HEK293 (cell line): ENCODE measurements around the gene HIBCH.

Experiments
- CTCF ChIA-PET: fragments of 350-600 bp; formaldehyde crosslinking; extraction: SDS; loops from one replicate; lab custom pipeline; 2021; ENCODE audit warnings: antibody characterized with exemption; lab: Yijun Ruan, JAX
- POLR2A ChIA-PET: fragments of 300-600 bp; formaldehyde crosslinking; extraction: SDS; loops from one replicate; lab custom pipeline; 2020; ENCODE audit warnings: antibody characterized with exemption, inconsistent platforms; lab: Yijun Ruan, JAX
- H3K27ac ChIP-seq: fragments of 200-500 bp; sonication (Bioruptor generic); 2 replicates; pipeline ENCODE4 v1.5.1; 2014; ENCODE audit warnings: low read depth, low read length, control low read depth, inconsistent platforms; ENCODE audit errors: extremely low read depth
- H3K36me3 ChIP-seq, 2 experiments: fragments of 200-500 bp in 1 of 2; sonication (Bioruptor generic) in 1 of 2; 1 replicate in 1 of 2; 2 replicates in 1 of 2; pipeline ENCODE4 v1.5.1; 2014 to 2017; ENCODE audit warnings: inconsistent platforms in 2 of 2, low read length in 2 of 2; ENCODE audit not compliant: control insufficient read depth in 2 of 2, insufficient read depth in 1 of 2
- H3K4me1 ChIP-seq: fragments of 200-500 bp; sonication (Bioruptor generic); 2 replicates; pipeline ENCODE4 v1.5.1; 2014; ENCODE audit warnings: mild to moderate bottlenecking, low read length, inconsistent platforms; ENCODE audit not compliant: control insufficient read depth, insufficient read depth
- H3K4me3 ChIP-seq: 2 replicates; pipeline ENCODE4 v1.5.1; 2011; ENCODE audit warnings: low read depth, mild to moderate bottlenecking, control low read depth, low read length, moderate library complexity
- H3K9me3 ChIP-seq: fragments of 200-500 bp; sonication (Bioruptor generic); 2 replicates; pipeline ENCODE4 v1.5.1; 2014; ENCODE audit warnings: low read depth, low read length, inconsistent platforms; ENCODE audit not compliant: control insufficient read depth, insufficient read depth
- ELK4 ChIP-seq: IDR thresholded peaks from 2 replicates; pipeline ENCODE4 v1.6.1; 2011; ENCODE audit warnings: mild to moderate bottlenecking, low read depth, low read length, borderline replicate concordance
- GLI4 ChIP-seq: fragments of 450-650 bp; formaldehyde crosslinking; IDR thresholded peaks from 2 replicates; pipeline ENCODE4 v1.5.1; 2016; ENCODE audit warnings: missing biosample characterization, missing genetic modification characterization
- KLF1 ChIP-seq: fragments of 450-650 bp; formaldehyde crosslinking; IDR thresholded peaks from 2 replicates; pipeline ENCODE4 v1.5.1; 2016; ENCODE audit warnings: missing biosample characterization, missing genetic modification characterization
- KLF10 ChIP-seq: fragments of 450-650 bp; IDR thresholded peaks from 2 replicates; pipeline ENCODE4 v1.5.1; 2018; ENCODE audit warnings: missing biosample characterization, mild to moderate bottlenecking, missing genetic modification characterization
- MEIS1 ChIP-seq: sonication (generic); formaldehyde crosslinking; IDR thresholded peaks from 2 replicates; pipeline ENCODE4 v1.8.1; 2022; ENCODE audit warnings: missing genetic modification reagents, mild to moderate bottlenecking, borderline replicate concordance
- PATZ1 ChIP-seq: fragments of 450-650 bp; formaldehyde crosslinking; IDR thresholded peaks from 2 replicates; pipeline ENCODE4 v1.5.1; 2016; ENCODE audit warnings: missing biosample characterization, missing genetic modification characterization
- PRDM1 ChIP-seq: fragments of 450-650 bp; formaldehyde crosslinking; IDR thresholded peaks from 2 replicates; pipeline ENCODE4; 2016; ENCODE audit warnings: missing biosample characterization, missing genetic modification characterization
- SALL2 ChIP-seq: fragments of 450-650 bp; formaldehyde crosslinking; IDR thresholded peaks from 2 replicates; pipeline ENCODE4 v1.5.0; 2017; ENCODE audit warnings: missing biosample characterization, mild to moderate bottlenecking, missing genetic modification characterization, borderline replicate concordance
- SP7 ChIP-seq: fragments of 450-650 bp; formaldehyde crosslinking; IDR thresholded peaks from 2 replicates; pipeline ENCODE4 v1.5.1; 2016; ENCODE audit warnings: missing biosample characterization, missing genetic modification characterization
- TSHZ1 ChIP-seq: fragments of 450-650 bp; formaldehyde crosslinking; IDR thresholded peaks from 2 replicates; pipeline ENCODE4 v1.5.1; 2016; ENCODE audit warnings: missing biosample characterization, missing genetic modification characterization, borderline replicate concordance
- YY1 ChIP-seq: fragments of 450-650 bp; formaldehyde crosslinking; IDR thresholded peaks from 2 replicates; pipeline ENCODE4 v1.5.1; 2018; ENCODE audit warnings: missing biosample characterization, missing genetic modification characterization
- ZBTB44 ChIP-seq: fragments of 450-650 bp; IDR thresholded peaks from 2 replicates; pipeline ENCODE4 v1.5.1; 2018; ENCODE audit warnings: missing biosample characterization, mild to moderate bottlenecking, missing genetic modification characterization
- ZBTB49 ChIP-seq: fragments of 450-650 bp; formaldehyde crosslinking; IDR thresholded peaks from 2 replicates; pipeline ENCODE4 v1.5.1; 2016; ENCODE audit warnings: missing biosample characterization, missing genetic modification characterization, low read depth
- ZFHX2 ChIP-seq: fragments of 450-650 bp; formaldehyde crosslinking; conservative IDR thresholded peaks from 2 replicates; pipeline ENCODE4 v1.5.1; 2016; ENCODE audit warnings: missing biosample characterization, missing genetic modification characterization
- ZIC2 ChIP-seq: fragments of 450-650 bp; formaldehyde crosslinking; IDR thresholded peaks from 2 replicates; pipeline ENCODE4 v1.5.1; 2016; ENCODE audit warnings: missing biosample characterization, missing genetic modification characterization
- ZNF157 ChIP-seq: fragments of 450-650 bp; formaldehyde crosslinking; IDR thresholded peaks from 2 replicates; pipeline ENCODE4 v1.5.1; 2016; ENCODE audit warnings: missing biosample characterization, missing genetic modification characterization
- ZNF302 ChIP-seq: fragments of 450-650 bp; formaldehyde crosslinking; IDR thresholded peaks from 2 replicates; pipeline ENCODE4 v1.5.1; 2016; ENCODE audit warnings: missing biosample characterization, missing genetic modification characterization, low read depth
- ZNF350 ChIP-seq: fragments of 450-650 bp; formaldehyde crosslinking; IDR thresholded peaks from 2 replicates; pipeline ENCODE4 v1.5.0; 2017; ENCODE audit warnings: missing biosample characterization, mild to moderate bottlenecking, missing genetic modification characterization
- ZNF362 ChIP-seq: fragments of 450-650 bp; formaldehyde crosslinking; IDR thresholded peaks from 2 replicates; pipeline ENCODE4 v1.5.1; 2016; ENCODE audit warnings: missing biosample characterization, missing genetic modification characterization
- ZNF580 ChIP-seq: fragments of 450-650 bp; formaldehyde crosslinking; IDR thresholded peaks from 2 replicates; pipeline ENCODE4 v1.5.1; 2016; ENCODE audit warnings: missing biosample characterization, missing genetic modification characterization
- ZNF747 ChIP-seq: fragments of 450-650 bp; formaldehyde crosslinking; IDR thresholded peaks from 2 replicates; pipeline ENCODE4 v1.5.1; 2016; ENCODE audit warnings: missing biosample characterization, missing genetic modification characterization

The HIBCH gene

GRCh38 chr2:190361572-190361971 lies 41.9 kb upstream of the HIBCH start:
- H3K36me3 ChIP-seq: peaks cover 0 to 16% of the 10 kb centered on the region in 2 experiments; a peak in 2 of 3 replicates
- H3K9me3 ChIP-seq: no peaks in the 10 kb centered on the region
- H3K4me3 ChIP-seq: no peak overlapping the region
- no peaks in the 10 kb centered on the region for H3K4me1 ChIP-seq
- POLR2A ChIA-PET: no interaction called here
- CTCF ChIA-PET: interaction anchor here (0.7 to 1.7 kb wide), 3 partner anchors 42 to 273 kb away, joined by 3 to 7 read pairs (median 3); partner anchors contain the start of gene HIBCH
- no peak overlapping the region for H3K27ac ChIP-seq
- TF ChIP-seq ELK4: no peak
- TF ChIP-seq ZNF362 (tag by site-specific recombination): no peak
- TF ChIP-seq ZNF157 (tag by site-specific recombination): no peak
- no peak for TF ChIP-seq ZNF302
- no peak for TF ChIP-seq ZNF580
- TF ChIP-seq PATZ1 (tag by site-specific recombination): no peak
- no peak for TF ChIP-seq YY1 (tag by site-specific recombination)
- TF ChIP-seq ZBTB49 (tag by site-specific recombination): no peak
- TF ChIP-seq, all 188 proteins: peak for 0

- H3K27ac ChIP-seq: no peak overlapping the region
- no peak for TF ChIP-seq ZIC2 (tag by site-specific recombination)
- no peak for TF ChIP-seq TSHZ1 (tag by site-specific recombination)
- TF ChIP-seq GLI4 (tag by site-specific recombination): no peak
- no peak for TF ChIP-seq KLF10
- TF ChIP-seq ZFHX2 (tag by site-specific recombination): no peak
- no peak for TF ChIP-seq ZNF747 (tag by site-specific recombination)
- no peak for TF ChIP-seq SP7 (tag by site-specific recombination)
- TF ChIP-seq ZBTB44 (tag by site-specific recombination): no peak
- no peak for TF ChIP-seq SALL2 (tag by site-specific recombination)
- no peak for TF ChIP-seq ZNF302
- TF ChIP-seq KLF1 (tag by site-specific recombination): no peak
- no peak for TF ChIP-seq PRDM1 (tag by site-specific recombination)
- TF ChIP-seq ZNF350 (tag by site-specific recombination): no peak
- TF ChIP-seq MEIS1 (CRISPR knock-in tag): no peak
- TF ChIP-seq, all 188 proteins: peak for 0
- H3K36me3 ChIP-seq: peaks cover 0 to 11% of the 10 kb centered on the region in 2 experiments; a peak in 2 of 3 replicates
- CTCF ChIA-PET: interaction anchor here (1.0 to 1.7 kb wide), 2 partner anchors 41 to 272 kb away, joined by 3 to 7 read pairs; partner anchors contain the start of gene HIBCH
- H3K4me3 ChIP-seq: no peak overlapping the region
- H3K4me1 ChIP-seq: no peaks in the 10 kb centered on the region
- H3K9me3 ChIP-seq: no peaks in the 10 kb centered on the region
- POLR2A ChIA-PET: no interaction called here
Observed at GRCh38 chr2:190360965-190361364, 41.3 kb upstream of the HIBCH start.
